ENCODE results near the gene GNAI3. TPM values are rescaled to one million over a fixed set of nuclear protein-coding genes. Genes with fewer than 3 reads are reported as not detected.

Gene GNAI3
- polyA plus RNA-seq, 1 donor from 2014 or later: 10.6 TPM

DNA sequence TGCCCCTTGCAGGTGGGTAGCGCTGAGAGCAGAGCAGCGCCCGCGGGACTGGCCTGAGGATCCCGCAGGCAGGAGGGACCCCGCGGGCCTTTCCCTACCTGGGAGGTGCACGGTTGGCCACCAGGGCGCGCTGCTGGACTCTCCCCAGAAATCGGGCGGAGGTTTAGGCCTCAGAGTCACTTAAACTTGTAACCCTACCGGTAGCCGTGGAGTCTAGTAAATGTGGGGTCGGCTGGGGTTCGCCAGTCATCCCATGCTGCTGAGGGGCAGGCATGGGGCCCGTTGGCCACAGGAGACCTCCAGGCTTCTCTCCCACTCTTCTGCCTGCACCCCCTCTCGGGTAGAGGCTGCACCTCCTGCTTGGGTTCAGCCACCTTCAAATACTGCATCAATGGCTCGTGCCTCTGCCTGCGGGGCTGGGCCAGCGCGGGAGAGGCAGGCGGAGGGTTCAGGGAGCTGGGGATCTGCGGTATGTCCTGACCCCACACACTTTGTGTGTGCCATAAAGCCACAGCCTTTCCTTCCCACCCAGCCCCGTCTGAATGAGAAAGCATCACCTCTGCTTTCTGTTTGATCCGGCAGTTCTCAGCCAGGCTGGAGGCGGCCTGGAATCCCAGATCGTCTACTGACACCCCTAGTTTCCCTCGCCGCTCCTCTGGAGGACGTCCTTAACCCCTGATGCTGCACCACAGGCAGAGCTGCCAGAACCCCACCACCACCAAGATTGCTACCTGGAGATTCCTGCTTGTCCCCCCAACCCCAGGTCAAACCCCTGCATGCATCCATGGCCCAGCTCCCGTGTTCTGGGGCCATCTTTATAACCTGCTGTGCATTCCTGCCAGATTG lies 95.2 kb downstream of the GNAI3 start:
- no peaks in the 10 kb centered on the region for H3K36me3 ChIP-seq (ENCODE audit: insufficient read depth, low read length)
- H3F3A ChIP-seq (ENCODE audit: insufficient read depth, low read length, poor library complexity, severe bottlenecking): no peaks in the 10 kb centered on the region
- no peaks in the 10 kb centered on the region for H3K27me3 ChIP-seq (ENCODE audit: insufficient read depth, low read depth, low read length)
- no peak overlapping the region for H3K9ac ChIP-seq (ENCODE audit: low read length)
- TF ChIP-seq, protein P1, sequence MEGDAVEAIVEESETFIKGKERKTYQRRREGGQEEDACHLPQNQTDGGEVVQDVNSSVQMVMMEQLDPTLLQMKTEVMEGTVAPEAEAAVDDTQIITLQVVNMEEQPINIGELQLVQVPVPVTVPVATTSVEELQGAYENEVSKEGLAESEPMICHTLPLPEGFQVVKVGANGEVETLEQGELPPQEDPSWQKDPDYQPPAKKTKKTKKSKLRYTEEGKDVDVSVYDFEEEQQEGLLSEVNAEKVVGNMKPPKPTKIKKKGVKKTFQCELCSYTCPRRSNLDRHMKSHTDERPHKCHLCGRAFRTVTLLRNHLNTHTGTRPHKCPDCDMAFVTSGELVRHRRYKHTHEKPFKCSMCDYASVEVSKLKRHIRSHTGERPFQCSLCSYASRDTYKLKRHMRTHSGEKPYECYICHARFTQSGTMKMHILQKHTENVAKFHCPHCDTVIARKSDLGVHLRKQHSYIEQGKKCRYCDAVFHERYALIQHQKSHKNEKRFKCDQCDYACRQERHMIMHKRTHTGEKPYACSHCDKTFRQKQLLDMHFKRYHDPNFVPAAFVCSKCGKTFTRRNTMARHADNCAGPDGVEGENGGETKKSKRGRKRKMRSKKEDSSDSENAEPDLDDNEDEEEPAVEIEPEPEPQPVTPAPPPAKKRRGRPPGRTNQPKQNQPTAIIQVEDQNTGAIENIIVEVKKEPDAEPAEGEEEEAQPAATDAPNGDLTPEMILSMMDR (IDR thresholded peaks at IDR 0.05; ENCODE audit: poor library complexity, severe bottlenecking): no peak
- TF ChIP-seq TAF1 (IDR thresholded peaks at IDR 0.05; ENCODE audit: low read depth) (no peak), SMC3 (conservative IDR thresholded peaks at IDR 0.05; ENCODE audit: poor library complexity) (no peak), POLR2AphosphoS5 (IDR thresholded peaks at IDR 0.05) (no peak), RAD21 (conservative IDR thresholded peaks at IDR 0.05) (no peak), MXI1 (conservative IDR thresholded peaks at IDR 0.05; ENCODE audit: poor library complexity, severe bottlenecking) (no peak), EZH2 (IDR thresholded peaks at IDR 0.05; ENCODE audit: borderline replicate concordance, insufficient read depth, low read length, poor library complexity, severe bottlenecking) (no peak), EP300 (conservative IDR thresholded peaks at IDR 0.05; ENCODE audit: poor library complexity, severe bottlenecking) (no peak)
- TF ChIP-seq, protein P2, sequence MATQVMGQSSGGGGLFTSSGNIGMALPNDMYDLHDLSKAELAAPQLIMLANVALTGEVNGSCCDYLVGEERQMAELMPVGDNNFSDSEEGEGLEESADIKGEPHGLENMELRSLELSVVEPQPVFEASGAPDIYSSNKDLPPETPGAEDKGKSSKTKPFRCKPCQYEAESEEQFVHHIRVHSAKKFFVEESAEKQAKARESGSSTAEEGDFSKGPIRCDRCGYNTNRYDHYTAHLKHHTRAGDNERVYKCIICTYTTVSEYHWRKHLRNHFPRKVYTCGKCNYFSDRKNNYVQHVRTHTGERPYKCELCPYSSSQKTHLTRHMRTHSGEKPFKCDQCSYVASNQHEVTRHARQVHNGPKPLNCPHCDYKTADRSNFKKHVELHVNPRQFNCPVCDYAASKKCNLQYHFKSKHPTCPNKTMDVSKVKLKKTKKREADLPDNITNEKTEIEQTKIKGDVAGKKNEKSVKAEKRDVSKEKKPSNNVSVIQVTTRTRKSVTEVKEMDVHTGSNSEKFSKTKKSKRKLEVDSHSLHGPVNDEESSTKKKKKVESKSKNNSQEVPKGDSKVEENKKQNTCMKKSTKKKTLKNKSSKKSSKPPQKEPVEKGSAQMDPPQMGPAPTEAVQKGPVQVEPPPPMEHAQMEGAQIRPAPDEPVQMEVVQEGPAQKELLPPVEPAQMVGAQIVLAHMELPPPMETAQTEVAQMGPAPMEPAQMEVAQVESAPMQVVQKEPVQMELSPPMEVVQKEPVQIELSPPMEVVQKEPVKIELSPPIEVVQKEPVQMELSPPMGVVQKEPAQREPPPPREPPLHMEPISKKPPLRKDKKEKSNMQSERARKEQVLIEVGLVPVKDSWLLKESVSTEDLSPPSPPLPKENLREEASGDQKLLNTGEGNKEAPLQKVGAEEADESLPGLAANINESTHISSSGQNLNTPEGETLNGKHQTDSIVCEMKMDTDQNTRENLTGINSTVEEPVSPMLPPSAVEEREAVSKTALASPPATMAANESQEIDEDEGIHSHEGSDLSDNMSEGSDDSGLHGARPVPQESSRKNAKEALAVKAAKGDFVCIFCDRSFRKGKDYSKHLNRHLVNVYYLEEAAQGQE (IDR thresholded peaks at IDR 0.05; ENCODE audit: borderline replicate concordance): no peak
- H2AFZ ChIP-seq (ENCODE audit: low read depth, low read length): no peak overlapping the region
- no peak overlapping the region for H3K27ac ChIP-seq (ENCODE audit: low read length)
- H3K79me2 ChIP-seq (replicated peaks; ENCODE audit: insufficient read depth, low read length): no peaks in the 10 kb centered on the region
- no peaks in the 10 kb centered on the region for H3K9me2 ChIP-seq (ENCODE audit: insufficient read depth, low read length)
- no peak overlapping the region for H3K4me3 ChIP-seq (ENCODE audit: low read length)
- no peaks in the 10 kb centered on the region for H3K9me3 ChIP-seq (ENCODE audit: low read length)
- H3K4me2 ChIP-seq (ENCODE audit: low read length): no peak overlapping the region
- no peaks in the 10 kb centered on the region for H4K20me1 ChIP-seq (ENCODE audit: insufficient read depth)

DNA sequence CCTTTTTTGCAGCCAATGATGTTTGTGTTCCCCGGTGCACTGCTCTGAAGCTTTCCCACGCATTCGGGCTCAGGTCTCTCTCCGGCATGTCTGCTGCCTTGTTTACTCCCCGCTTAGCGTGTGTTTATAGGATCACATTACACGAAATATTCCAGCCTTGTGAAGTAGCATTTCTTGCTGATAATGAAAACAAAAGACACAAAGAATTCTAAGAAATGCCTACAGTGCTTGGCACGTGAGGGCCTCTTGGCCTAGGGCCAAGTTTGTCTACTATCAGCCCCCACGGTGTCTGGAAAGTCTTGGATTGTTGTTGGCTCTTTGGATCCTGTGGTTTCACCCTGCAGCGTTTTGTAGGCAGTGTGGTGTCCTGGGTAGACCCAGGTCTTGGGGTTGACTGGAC lies 96.3 kb downstream of the GNAI3 start:
- Histone ChIP-seq H3K79me2 (replicated peaks; ENCODE audit: insufficient read depth, low read length) (no peaks in the 10 kb centered on the region), H3K9ac (ENCODE audit: low read length) (no peak overlapping the region), H3K4me3 (ENCODE audit: low read length) (no peak overlapping the region), H3K9me2 (ENCODE audit: insufficient read depth, low read length) (no peaks in the 10 kb centered on the region), H3K4me2 (ENCODE audit: low read length) (no peak overlapping the region), H3K27ac (ENCODE audit: low read length) (no peak overlapping the region), H3K9me3 (ENCODE audit: low read length) (no peaks in the 10 kb centered on the region), H2AFZ (ENCODE audit: low read depth, low read length) (no peak overlapping the region), H3F3A (ENCODE audit: insufficient read depth, low read length, poor library complexity, severe bottlenecking) (no peaks in the 10 kb centered on the region), H3K36me3 (ENCODE audit: insufficient read depth, low read length) (no peaks in the 10 kb centered on the region), H4K20me1 (ENCODE audit: insufficient read depth) (no peaks in the 10 kb centered on the region), H3K27me3 (ENCODE audit: insufficient read depth, low read depth, low read length) (no peaks in the 10 kb centered on the region)
- no peak for TF ChIP-seq POLR2AphosphoS5 (IDR thresholded peaks at IDR 0.05)
- TF ChIP-seq TAF1 (IDR thresholded peaks at IDR 0.05; ENCODE audit: low read depth): no peak
- no peak for TF ChIP-seq SMC3 (conservative IDR thresholded peaks at IDR 0.05; ENCODE audit: poor library complexity)
- TF ChIP-seq MXI1 (conservative IDR thresholded peaks at IDR 0.05; ENCODE audit: poor library complexity, severe bottlenecking): no peak
- TF ChIP-seq, protein P1 (IDR thresholded peaks at IDR 0.05; ENCODE audit: poor library complexity, severe bottlenecking): no peak
- no peak for TF ChIP-seq EP300 (conservative IDR thresholded peaks at IDR 0.05; ENCODE audit: poor library complexity, severe bottlenecking)
- no peak for TF ChIP-seq EZH2 (IDR thresholded peaks at IDR 0.05; ENCODE audit: borderline replicate concordance, insufficient read depth, low read length, poor library complexity, severe bottlenecking)
- TF ChIP-seq, protein P2 (IDR thresholded peaks at IDR 0.05; ENCODE audit: borderline replicate concordance): no peak
- TF ChIP-seq RAD21 (conservative IDR thresholded peaks at IDR 0.05): no peak

All from neural cell (in vitro differentiated cells).